NCI-H524 treated with DMSO at 0.1 percent for 48 hours (cell line): Measurements from ENCODE around the gene PHF2.

Experiments used
- DNase-seq: peaks from one replicate; lab custom pipeline; 2025; lab: John Stamatoyannopoulos, UW

Gene PHF2

DNA sequence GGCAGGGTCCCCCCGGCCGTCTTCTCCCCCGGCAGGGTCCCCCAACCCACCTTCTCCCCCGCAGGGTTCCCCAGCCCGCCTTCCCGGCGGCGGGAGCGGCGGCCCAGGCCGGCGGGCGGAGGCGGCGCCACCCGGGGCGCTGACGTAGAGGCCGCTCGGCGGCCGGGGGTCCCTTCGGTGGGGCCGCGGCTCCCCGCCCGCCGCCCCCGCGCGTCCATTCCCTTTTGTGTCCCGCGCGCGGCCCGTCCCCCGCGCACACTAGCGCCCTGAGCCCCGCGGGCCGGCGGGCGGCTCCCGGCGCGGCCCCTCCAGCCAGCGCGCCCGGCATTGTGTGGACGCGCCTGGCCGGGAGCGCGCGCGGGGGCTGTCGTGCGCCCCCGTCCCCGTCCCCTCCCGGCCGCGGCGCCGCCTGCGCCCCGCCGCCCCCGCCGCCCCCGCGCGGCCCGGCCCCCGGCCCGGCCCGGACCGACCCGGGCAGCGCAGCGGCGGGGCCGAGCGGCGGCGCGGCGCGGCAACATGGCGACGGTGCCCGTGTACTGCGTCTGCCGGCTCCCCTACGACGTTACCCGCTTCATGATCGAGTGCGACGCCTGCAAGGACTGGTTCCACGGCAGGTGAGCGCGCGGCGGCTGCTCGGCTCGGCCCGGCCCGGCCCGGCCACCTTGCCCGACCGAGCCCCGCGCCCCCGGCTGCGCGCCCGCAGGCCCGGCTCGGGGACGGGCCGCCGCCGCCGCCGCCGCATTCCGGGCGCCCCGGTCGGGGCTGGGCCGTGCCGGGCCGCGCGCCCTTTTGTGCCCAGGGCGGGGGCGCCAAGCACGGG lies at the start of gene PHF2:
TSS of gene PHF2 (plus strand) at position 327 of the 820 bp plus-strand sequence. CDS start at position 517, 190 bp downstream.
- DNase-seq, result no peak

DNA sequence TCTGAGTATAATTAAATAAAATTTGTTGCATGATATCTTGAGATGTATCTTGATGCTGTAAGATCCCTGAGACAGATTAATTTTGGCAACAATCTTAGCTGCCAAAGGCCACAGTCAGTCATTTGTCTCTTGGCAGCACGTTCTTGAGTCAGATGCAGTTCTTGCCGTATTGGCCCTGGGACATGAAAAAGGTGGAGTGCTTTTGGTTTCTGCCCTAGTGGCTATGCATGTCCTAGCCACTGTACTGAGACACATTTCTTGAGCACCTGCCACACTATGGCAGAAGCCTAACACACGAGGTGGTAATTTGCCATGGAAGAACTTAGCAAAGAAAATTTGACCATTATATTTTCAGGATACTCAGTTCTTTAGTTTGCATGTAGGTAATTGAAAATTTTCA lies 45.0 kb upstream of the PHF2 start:
- no peak for DNase-seq

DNA sequence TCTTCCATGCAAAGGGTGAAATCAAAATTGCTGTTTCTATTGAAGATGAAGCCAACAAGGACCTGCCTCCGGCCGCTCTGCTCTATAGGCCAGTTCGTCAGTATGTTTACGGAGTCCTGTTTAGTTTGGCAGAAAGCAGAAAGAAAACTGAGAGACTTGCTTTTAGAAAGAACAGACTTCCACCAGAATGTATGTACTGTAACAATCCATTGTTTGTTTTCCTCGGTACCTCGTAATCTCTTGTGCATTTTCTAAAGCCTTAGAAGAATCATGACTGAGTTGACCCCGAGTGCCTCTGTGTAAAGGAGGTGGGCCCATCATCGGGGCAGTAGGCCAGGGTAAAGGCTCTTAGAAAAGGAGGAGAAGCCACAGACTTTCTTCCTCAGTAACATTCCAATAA lies 44.2 kb upstream of the PHF2 start:
- no peak for DNase-seq

DNA sequence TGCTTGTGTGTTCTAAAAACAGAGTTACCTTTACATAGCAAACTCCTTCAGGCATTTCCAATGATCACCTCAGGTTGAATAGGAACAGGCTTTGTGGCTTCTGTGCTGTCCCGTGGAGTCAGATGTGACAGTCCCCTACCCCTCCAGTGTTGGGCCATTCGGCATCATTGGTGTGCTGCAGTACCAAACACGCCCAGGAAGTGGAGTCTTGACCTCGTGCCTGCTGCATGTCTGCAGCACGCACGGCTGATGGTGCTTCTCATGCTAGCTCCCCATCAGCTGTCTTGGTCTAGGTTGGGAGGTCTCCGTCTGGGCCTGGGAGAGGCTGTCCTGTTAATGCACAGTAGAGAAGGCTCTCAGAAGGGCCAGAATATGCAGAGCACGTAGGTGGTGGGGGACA lies 42.5 kb upstream of the PHF2 start:
- no peak for DNase-seq

DNA sequence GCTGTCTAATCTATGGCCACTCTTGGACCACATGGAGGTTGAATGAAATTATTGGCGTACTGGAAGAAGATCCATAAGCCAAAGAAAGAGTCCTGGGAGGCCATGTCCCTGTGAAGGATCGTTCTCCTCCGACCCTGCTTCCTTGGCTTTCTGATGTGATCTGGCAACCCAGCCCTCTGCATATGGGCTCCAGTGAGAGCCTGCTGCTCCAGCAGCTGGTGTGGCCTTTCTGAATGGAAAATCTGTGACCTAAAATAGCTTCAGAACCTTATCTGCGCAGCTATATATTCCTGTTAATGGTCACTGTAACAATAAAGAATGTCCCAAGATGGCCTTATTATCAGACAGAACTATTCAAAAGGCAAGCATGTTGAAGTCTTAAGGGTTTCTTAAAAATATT lies 40.2 kb upstream of the PHF2 start:
- no peak for DNase-seq

DNA sequence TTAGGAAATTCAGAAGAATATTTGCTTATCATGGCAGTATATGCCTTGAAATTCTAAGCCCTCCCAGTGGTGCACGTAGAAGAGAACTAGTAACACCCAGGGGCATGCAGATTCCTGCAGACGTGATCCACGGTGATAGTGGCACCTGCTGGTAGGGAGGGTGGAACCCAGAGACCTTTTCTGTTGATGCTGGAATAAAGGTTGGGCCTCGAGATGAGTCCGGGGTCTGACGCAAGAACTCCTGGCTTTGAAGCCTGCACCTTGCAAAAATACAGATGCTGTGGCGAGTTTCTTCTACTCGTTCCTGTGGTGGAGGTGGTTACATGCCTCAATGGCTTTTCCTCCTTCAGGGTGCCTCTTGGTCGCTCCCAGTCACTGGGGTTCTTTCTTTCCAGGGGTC lies 39.5 kb upstream of the PHF2 start:
- no peak for DNase-seq

DNA sequence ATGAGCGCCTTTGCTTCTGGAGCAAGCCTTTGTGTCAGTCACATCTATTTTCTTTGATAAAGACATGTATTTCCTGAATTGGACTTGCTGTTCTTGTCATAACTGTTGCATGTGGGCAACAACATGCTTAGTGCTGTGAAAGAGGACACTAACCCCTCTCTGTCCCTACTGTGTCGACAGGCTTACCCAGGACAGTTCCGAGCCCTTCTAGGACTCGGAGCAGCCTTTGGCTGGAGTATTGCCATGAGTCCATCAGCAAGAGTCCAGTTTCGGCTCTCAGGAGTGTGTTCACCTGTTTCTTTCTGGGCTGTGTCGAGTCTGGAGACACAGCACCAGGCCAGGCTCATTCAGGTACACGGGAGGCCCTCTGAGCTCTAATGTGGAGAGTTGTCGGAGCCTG lies 36.1 kb upstream of the PHF2 start:
- DNase-seq, result no peak

DNA sequence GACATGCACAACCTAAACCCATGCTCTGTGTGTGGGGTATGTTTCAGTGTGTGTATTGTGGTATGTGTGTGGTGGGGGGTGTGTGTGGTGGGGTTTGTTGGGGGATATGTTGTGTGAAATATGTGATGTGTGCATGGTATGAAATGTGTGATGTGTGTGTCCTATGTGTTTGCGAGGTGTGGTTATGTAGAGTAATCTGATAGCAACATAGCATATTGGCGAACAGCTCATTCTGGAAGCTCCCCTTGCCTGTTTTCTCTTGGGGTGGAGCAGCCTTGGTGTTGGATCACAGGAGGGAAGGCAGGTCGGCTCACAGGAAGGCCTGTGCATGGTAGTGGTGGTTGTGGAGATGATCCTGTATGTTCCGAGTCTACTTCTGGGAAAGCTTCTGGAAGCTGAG lies 35.4 kb upstream of the PHF2 start:
- no peak for DNase-seq

DNA sequence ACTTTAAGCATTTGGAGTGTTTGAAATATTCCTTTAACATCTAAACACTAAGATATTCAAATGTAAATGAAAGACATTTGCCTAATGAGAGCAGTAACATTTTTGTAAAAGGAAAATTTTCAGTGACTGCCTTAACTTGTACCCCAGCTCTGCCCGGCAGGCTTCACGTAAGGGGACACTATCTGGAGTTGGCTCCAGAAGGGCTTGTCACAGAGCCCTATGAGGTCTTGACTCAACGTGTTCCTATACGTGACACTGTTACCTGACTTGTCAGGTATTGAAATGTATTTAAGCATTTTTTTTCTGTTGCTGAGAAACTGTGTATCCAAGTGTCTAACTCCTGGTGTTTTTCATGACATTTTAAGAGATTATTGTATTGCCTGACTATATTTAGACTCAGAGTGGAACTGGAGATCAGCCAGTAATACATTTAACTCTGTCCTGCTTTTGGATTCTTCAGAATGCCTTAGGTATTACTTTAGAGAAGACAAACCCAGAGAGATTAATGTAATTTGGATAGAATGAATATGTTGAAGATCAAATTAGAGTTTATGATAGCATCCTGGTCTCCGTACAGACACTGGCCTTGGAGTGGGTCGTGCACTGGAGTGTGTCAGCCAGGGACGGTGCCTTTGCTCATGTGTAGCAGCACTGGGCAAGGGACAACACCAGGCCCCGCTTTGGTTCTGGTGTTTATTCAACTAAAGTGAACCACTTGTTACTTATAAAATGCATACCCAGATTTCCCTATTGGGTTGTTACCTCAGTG lies 34.6 kb upstream of the PHF2 start:
- DNase-seq, result no peak

DNA sequence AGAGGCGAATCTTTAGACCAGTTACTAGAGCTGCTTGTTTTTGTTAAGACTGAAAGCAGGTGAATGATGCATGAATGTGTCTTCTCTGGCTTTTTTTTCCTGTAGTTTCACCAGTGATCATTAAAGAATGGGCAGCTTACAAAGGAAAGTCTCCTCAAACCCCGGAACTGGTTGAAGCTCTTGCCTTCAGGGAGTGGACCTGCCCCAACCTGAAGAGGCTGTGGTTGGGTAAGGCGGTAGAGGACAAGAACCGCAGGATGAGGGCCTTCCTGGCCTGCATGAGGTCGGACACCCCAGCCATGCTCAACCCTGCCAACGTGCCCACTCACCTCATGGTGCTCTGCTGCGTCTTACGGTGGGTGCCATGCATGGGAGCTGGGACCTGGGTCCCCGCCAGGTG lies 33.3 kb upstream of the PHF2 start:
- DNase-seq, result no peak

DNA sequence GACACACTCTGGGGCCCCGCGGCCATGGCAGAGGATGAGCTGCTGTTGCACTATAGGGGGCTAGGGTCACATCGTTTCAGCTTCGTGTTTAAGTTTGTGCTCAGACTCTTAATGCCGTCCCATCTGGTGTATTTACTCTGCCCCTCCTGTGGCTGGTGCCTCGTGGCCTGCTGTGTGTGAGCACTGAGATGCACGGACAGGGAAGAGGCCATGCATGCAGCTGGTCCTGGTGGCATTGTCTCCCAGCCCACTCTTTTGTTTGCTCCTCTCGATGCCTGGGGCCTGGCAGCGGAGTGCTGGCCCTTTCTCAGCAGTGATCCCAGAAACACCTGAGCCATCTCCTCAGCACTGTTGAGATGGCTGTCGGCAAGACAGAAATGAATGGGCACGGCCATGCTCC lies 30.0 kb upstream of the PHF2 start:
- DNase-seq, result no peak

DNA sequence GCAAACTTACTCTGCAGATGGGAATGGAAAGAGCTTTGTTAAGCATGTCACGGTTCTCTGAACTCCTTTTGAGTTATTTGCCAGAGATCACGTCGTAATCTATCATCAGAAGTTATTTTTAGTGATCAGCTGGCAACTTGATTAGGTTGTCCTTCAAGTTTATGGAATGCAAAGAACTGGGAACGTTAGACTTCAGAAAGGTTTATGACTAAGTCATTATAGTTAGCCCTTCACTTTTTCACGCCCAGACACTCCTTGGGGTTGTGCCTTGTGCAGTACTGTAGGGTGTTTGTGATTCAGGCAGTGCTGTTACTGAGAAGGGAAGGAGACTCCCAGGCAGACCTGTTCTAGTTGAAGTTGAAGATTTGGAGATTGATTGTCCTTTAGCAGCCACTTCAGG lies 26.8 kb upstream of the PHF2 start:
- DNase-seq, result no peak

DNA sequence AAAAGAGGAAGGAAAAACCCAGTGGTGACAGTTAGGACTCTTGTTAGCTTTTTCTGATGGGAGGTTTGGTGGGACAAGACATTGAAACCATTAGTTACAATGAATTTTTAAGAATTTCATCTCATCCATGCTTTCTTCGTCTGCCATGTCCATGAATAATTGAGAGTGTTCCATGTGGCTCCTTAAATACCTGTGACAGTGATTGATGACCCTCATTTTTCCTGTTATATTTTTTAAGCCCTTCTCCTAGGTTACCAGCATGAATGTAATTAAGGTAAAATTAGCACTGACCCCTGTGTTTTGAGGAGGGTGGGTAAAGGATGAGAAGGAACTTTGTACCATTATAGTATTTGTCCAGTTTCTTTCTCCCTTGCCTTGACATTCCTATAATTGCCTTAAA lies 23.5 kb upstream of the PHF2 start:
- DNase-seq, result no peak

DNA sequence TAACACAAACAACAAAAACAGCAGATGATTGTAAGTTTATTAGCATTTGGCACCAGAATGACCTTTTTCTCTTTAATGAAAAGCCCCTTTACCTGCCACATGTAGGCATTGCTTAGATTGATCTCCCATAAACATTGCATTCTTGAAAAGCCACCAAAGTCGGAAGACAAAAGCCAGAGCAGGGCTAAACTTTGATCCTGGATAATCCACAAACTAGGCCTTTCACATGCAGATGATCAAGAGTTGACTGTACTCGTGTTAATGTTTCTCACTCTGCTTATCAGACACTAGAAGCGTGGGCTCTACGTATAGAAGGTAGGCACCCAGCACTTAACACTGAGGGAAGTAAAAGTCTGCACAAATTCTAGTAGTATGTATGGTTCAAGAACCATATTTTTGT lies 21.0 kb upstream of the PHF2 start:
- DNase-seq, result no peak

DNA sequence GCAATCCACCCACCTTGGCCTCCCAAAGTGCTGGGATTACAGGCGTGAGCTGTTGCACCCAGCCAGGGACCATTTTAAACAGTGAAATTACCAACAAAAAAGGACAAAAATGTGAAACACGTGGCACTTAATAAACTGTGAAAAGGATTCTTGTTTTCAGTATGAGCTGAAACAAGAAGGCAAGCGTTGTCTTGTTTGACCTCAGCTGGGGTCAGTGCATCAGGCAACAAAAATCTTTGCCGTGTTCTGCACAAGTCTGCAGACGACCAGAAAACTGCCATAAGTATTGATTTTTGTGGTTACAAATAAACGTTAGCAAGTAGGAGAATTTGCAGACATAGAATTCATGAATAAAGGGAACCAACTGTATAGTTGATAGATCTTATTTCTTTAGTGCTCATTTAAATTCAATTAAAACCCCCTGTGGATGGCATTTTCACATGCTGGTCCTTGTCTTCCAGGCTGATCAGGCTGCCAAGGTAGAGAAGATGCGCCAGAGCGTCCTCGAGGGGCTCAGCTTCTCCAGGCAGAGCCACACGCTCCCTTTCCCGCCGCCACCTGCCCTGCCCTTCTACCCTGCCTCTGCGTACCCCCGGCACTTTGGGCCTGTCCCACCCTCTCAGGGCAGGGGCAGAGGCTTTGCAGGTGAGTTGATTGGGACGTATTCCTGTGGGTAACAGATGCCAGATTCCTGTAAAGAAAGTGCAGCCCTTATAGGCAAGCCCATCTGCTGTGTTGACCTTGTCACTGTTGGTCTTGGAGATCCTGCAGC lies 18.8 kb upstream of the PHF2 start:
- no peak for DNase-seq

DNA sequence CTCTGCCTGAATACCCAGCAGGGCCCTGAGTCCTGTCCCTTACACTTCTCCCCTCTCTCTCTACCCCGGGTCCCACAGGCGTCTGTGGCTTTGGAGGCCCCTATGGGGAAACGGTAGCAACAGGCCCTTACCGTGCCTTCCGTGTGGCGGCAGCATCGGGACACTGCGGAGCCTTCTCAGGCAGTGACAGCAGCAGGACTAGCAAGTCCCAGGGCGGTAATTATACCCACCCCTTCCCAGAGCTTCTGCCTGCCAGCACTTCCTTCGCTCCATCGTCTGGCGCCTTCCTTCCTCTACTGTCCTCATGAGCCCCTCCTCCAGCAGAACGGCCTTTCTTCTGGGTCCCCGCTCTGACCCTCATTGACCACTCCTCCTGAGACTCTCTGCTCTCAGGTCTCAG lies 17.9 kb upstream of the PHF2 start:
- DNase-seq, result no peak

DNA sequence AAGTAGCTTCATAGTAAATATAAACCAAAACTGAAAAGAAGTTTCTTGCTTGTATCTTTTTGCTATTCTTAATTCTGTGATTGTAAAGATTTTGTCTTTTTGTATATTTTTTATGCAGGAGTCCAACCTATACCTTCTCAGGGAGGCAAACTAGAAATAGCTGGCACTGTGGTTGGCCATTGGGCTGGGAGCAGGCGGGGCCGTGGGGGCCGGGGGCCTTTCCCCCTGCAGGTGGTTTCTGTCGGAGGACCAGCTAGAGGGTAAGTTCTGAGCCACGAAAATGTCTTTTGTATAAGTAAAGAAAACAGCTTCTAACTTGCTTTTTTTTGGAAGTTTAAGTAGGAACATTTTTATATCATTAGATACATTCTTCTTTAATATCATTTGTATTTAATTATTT lies 15.4 kb upstream of the PHF2 start:
- DNase-seq, result no peak

DNA sequence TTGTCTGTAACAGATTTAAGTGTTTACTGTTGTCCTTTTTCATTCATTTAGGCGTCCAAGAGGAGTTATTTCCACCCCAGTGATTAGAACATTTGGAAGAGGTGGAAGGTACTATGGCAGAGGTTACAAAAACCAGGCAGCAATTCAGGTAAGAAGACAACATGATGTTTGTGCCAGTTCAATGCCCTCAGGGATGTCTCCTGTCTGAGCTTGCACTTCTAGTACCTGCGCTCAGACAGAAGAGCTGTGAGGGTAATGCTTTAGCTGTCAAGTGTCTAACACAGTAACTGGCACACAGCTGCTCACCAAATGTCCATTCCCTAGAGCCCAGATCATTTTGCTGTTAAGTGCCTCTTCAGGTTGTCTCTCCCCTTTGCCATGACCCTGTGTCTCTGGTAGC lies 14.2 kb upstream of the PHF2 start:
- DNase-seq, result no peak

DNA sequence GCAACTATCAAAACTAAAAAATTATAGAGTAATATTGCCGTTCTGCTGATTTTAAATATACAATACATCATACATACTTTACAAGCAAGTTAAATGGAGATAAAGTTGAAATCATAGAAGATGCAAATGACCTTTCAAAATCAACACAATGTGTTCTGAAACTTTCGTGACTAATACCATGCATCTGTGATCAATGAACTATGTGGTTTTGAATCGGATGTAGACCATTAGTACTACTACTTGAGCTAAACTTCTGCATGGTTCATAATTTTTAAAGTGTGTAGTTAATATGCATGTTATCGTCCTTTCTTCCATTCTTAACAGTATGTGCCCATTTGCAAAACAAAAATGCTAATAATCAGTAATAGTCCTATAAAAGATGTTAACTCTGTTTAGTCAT lies 11.3 kb upstream of the PHF2 start:
- DNase-seq, result no peak

DNA sequence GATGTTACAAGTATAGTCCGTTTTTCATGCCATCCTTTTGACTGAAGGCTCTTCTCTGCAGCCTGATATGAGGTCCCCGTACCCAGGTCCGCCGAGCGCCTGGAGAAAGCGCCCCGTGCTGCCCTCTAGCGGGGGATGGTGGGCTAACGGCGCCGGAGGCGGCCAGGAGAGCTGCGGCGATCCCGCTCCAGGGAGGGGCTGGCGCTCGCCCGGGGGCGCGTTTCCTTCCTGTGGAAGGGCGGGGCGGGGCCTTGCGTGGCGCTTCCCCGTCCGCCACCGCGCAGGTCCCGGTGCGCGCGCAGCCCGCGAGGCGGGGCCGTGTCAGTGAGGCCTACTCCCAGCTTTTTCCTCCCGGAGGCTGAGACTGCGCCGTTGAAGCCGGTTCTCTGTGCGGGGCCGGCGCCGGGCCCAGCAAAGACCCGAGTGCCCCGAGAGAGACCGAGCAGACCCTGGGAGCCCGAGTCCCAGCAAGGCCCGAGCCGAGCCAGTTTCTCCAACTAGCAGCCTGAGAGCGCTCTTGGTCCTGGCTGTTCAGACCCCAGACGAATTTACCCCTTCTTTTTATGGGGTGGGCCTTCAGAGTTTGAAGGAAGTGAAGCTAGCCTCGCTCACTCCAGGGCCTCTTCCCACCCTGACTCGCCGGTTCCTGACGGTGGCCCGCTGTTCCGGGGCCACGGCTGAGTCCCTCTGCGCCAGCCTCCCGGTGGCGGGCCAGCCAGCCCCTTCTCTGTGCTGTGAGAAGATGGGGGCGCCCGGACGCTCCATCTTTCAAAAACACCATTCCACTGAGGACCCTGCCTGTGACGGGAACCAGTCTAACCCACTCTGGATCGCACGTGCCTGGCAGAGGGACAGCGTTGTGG lies 9.7 kb upstream of the PHF2 start:
- peak; percentile 71 for DNase-seq

DNA sequence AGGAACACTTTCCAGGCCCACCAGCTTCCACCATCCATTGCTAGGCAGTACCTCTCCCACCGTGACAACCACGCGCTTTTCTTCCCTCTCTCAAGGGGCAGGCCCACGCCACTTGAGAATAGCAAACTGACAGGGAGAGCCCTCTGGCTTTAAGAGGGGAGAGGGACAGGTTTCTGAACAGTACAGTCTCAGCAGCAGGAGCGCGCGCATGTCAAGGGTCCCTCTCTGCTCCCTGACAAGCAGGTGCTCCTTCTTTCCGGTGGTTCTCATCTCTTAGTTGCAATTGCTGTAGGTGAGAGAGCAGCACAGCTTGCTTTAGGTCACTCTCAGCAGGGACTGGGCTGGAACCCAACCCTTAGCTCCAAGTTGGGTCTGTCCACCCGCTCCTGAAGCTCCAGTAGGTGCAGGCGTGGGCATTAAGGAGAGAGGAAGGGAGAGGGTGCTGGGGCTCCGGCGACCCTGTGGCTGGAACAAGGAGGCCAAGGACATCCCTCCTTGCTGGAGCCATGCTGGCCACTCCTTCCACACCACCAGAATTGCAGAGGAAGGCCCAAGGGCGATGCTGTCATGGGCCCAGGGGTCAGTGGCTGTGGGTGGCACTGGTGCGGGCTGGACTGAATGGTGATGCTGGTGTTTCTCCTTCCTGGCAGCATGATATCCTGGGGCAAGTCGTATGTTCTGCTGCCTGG lies 9.0 kb upstream of the PHF2 start:
- DNase-seq, result no peak
